GM12874 (cell line): ENCODE results near the gene DDAH2.

Experiments
- TF ChIP-seq, protein P1 (sequence below): IDR thresholded peaks from 2 replicates; pipeline ENCODE4 v1.5.1; 2011; ENCODE audit warnings: low read depth, mild to moderate bottlenecking, control low read depth, low read length, moderate library complexity; ENCODE audit not compliant: insufficient read depth

DDAH2 gene

DNA sequence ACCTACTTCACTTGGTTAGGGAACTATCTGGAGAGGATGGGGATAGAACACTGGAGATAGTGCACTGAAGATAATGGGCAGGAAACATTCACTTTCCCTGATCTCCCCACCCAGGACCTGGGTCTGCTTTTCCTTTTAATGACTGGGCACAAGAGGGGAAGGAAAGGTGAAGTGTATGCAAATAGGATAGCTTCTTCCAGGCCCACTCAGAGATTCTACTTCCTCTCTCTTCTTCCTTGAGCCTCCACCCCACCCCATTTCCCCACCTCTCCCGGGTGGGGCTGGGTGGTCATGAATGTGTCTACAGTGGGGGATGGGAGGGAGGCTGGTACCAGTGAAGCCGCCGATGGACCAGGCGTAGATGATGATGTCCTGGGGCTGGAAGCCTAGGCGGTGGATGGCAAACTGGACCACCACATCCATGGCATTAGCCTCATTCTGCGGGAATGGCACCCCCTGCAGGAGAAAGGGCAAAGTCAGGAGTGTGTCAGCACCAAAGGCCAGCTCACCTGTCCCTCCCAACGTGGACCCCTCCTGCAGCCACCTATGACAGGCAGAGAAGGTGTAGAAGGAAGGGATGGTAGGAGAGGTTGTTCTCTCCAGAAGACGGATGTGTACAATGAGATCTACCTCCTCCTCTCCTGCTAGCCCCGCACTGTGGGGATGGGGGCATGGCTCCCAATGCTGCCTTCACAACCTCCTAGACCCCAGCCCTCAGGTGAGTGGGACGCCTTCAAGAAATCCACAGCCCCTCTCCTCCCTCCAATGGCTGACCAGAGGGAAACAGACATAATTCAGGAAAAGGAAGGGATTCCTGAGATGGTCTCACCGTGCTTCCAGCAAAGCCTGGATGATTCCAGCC, 39.6 kb downstream of the DDAH2 start:
- TF ChIP-seq, protein P1, sequence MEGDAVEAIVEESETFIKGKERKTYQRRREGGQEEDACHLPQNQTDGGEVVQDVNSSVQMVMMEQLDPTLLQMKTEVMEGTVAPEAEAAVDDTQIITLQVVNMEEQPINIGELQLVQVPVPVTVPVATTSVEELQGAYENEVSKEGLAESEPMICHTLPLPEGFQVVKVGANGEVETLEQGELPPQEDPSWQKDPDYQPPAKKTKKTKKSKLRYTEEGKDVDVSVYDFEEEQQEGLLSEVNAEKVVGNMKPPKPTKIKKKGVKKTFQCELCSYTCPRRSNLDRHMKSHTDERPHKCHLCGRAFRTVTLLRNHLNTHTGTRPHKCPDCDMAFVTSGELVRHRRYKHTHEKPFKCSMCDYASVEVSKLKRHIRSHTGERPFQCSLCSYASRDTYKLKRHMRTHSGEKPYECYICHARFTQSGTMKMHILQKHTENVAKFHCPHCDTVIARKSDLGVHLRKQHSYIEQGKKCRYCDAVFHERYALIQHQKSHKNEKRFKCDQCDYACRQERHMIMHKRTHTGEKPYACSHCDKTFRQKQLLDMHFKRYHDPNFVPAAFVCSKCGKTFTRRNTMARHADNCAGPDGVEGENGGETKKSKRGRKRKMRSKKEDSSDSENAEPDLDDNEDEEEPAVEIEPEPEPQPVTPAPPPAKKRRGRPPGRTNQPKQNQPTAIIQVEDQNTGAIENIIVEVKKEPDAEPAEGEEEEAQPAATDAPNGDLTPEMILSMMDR: peak; percentile 58

- TF ChIP-seq, protein P1: no peak
Observed at GRCh38 chr6:31687860-31688693, 41.0 kb downstream of the DDAH2 start.

DNA sequence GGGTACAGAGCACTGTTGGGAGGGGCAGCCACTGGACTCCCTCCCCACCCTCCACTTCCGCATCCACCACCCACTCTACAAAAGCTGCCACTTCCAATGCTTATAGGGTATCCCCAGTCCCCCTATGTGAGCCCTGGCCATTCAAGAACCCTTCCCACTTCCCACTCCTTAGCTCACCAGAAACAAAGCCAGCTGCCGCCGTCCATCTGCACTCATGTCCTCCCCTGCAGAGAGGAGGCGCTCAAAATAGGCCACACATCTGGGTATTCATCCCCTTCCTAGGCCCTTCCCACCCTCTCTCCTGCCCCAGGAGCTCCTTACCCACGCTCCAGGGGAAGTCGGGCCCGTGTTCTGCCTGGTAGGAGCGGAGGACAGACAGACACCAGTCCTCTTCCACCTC, 41.8 kb downstream of the DDAH2 start:
- TF ChIP-seq, protein P1: no peak

- TF ChIP-seq, protein P1: no peak
Observed at GRCh38 chr6:31686483-31686882, 42.6 kb downstream of the DDAH2 start.

DNA sequence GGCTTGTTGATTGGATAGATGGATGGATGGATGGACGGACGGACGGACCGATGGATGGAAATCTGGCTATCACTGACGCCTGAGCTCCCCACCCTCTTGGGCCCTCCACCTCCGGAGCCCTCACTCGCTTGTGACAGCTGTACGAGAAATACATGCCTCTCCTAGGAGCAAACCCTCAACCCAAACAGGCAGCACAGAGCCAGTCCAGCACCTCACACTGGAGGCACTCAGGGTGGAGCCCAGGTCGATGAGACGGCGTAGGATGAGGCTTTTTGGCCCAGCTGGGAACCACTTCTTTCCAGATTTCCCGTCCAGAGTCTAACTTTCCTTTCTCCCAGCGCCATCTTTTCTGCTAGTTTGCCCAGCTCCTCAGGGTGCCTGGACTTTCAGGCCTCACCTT, 45.5 kb downstream of the DDAH2 start:
- TF ChIP-seq, protein P1: no peak

DNA sequence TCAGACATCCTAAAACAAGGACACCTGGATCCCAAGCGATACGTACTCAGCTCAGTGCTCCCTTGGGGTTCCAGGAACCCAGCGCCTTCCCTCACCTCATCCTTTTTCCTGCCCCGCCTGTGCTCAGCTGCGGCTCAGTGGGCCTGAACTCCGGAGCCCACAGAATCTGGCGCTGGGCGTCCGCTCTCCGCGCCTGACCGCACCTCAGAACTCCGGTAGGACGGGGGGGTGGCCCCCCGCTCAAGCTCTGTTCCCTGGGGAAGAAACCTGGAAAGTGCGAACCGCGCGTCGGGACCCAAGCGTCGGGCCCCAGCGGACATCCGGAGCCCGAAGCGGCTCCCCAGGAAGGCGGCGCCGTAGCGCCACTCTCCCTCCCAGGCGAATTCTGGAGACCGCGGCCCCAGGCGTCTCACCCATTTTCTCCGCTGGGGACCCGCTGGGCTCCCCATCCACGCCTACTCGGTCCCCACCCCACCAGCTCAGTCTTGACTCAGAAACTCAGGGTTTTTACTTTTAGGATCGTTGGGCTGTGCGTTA, 47.9 kb downstream of the DDAH2 start:
- TF ChIP-seq, protein P1: 0 out of 2 replicates have a peak, but pooled peaks have one; percentile 31

DNA sequence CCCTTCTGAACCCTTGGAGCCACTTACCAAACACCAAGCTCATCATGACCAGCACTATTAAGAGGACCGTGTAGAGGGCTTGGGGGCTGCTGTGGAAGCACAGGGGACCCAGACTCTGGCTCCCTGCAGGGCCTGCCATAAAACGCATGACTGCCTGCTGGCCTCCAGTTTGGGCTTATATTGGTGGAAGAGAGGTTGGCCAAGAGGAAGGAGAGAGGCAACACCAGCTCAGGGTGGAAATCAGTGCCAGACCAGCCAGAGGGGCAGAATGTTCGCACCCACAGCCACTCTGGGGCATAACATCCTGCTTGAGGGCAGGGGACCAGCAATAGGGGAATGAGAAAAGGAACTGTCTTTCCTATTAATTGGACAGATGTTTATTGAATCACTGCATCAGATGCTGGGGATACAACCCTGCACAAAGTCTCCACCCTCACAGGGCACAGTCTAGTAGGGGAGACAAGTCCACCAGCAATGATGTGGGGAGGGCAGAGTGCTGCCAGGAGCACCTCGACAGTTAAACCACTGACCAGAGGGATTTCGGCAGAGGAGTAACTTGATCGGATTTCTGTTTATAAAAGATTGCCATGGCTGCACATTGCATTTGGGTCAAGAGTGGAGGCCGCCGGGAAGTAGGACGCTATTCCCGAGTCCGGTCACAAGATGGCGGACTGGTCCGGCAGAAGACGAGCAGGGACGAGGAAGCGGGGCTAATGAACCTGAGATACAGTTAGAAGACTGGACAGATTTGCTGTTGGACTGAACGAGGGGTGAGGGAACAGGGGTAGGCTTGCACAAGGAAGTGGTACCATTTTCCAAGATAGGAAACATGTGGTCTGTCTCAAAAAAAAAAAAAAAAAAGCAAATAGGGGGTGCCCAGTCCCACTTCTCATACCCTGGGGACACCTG, 48.6 kb downstream of the DDAH2 start, which contains the start of gene LY6G5C:
TSS of gene LY6G5C (minus strand) at position 842 of the 909 bp plus-strand sequence. CDS start at position 148, 694 bp downstream.
- TF ChIP-seq, protein P1: peak; percentile 76
